ENCODE results near the gene LACTB.
A peak's percentile ranks its signal among the peaks of the same experiment; 100 is the strongest.
"Not testable (repeated sequence)": the region's sequence is repeated elsewhere in the genome, so short reads cannot be mapped to it uniquely, and the experiment has no call there.

The LACTB gene

DNA sequence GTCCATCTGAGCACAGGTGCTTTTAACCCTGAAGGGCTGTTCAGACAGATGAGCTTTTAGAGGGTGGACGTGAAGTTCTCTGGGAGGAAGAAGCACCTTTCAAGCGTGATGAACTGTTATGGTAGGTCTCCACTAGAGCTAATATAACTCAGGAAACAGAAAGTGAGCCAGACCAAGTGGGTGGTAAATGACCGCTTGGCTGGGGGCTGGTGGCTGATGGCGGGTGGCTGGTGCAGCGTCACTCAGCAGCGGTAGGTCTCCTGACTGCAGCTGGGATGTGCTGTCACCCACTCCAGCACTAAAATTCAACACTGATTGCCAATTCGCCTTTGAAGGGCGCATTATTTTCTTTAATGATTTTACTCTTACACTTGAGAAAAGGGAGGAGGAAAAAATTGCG, 31.2 kb upstream of the LACTB start:
- DNase-seq, result no peak

DNA sequence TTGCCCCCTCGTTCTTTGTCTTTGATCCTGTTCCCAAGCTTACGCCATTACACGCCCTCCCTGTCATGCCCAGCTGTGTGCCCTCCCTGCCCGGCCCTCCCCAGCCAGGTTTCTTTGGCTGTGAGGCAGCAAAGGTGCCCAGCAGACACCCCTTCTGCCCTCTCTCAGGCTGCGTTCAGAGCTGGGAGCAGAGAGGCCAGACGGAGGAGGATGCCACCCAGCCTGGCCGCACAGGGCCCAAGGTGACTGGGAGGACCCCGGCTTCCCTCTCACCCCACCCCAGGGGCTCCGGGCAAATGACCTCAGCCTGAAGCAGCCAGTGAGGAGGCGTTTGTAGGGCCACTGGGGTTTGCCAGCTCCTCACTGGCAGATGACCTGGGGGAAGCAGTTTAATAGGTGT, 30.8 kb upstream of the LACTB start:
- DNase-seq, result no peak

GRCh38 chr15:63091679-63092446, 29.8 kb upstream of the LACTB start:
- DNase-seq, result no peak

DNA sequence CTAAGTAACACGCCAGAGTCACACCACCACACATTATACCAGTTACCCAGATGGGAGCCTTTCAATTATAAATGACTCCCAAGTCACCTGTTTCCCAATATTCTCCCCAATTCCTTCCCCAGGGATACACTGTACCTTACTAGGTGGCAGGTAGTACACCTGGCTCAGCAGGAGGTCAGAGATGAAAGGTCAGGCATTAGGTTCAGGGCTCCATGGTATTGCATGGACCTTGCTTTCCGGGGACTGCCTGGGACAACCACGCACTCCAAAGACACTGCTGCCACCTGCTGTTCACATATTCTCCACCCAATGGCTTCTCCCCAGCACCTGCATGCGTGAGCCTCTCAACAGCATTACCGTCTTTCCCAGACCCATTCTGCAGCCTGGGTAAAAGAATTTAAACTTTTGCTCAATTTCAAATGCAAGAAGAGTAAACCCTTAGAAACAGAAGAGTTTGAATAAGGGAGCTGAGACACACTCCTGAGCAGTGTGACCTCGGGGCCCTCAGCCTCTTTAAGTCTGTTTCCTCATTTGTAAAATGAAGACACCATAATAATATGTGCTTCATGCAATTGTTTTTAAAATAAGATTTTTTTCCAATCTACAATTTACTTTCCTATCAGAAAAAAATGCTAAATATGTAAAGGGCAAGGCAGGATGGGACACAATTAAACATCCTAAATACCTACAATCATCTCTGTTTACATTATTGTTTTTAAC, 28.0 kb upstream of the LACTB start:
- peak; percentile 72 for DNase-seq

- DNase-seq, result peak; percentile 83
Observed at GRCh38 chr15:63094495-63094931, 27.1 kb upstream of the LACTB start.

GRCh38 chr15:63096178-63096577, 25.5 kb upstream of the LACTB start:
- no peak for DNase-seq

- not testable (repeated sequence) for DNase-seq
Observed at GRCh38 chr15:63098901-63099300, 22.8 kb upstream of the LACTB start.

DNA sequence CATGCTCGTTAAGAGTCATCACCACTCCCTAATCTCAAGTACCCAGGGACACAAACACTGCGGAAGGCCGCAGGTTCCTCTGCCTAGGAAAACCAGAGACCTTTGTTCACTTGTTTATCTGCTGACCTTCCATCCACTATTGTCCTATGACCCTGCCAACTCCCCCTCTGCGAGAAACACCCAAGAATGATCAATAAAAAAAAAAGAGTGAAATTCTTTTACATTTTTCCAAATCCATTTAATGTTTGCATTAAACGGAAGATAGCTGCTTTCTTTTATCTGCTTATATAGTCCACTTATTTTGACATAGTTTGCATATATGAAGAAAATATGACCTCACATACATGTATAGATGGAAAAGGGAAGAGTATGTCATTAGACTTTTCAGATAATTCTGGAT, 22.1 kb upstream of the LACTB start:
- DNase-seq, result not testable (repeated sequence)

DNA sequence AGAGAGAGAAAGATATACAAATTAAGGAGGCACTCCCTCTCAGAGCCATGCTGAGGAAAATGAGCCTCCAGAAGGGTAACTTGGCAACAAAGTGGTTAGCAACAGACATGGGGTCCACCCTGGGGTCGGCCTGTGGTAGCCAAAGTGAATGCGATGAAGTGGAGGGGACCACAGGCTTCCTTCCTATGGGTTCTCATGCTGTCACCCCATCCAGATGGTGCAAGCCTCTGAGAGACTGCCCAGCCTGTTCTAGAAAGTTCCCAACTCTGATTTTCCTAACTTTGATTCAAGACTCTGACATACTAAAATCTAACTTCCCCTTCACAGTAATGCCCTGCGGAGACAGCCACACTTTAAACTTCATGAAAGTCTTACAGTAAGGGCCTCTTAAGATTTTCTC, 18.2 kb upstream of the LACTB start:
- DNase-seq, result no peak

- peak; percentile 43 for DNase-seq
Observed at GRCh38 chr15:63104727-63105126, 16.9 kb upstream of the LACTB start.

- DNase-seq, result not testable (repeated sequence)
Observed at GRCh38 chr15:63105354-63105753, 16.3 kb upstream of the LACTB start.

DNA sequence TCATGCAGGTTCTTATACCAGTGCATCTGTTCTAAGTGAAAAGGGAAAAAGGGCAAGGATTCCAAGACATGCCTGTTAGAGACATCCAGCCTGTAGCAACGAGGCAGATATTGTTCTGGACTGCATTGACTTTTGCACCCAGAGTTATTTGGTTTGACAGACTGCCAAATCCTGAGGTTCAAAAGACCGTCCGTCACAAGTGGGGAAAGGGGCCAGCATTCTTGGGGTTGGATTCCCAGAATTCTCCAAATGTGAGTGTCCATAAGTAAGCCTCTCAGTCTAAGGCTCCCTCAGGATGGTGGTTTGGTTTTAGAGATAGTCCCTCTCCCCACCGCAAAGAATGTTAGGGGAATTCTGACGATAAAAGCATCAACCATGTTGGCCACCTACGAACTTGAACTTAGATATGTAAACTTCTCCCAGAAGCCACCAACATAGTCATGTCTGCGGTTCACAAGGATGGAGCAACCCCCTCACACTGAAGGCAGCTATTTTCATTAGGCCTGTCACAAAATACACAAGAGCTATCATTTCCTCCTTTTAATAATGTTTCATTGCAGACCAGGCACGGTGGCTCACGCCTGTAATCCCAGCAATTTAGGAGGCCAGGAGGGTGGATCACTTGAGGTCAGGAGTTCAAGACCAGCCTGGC, 13.6 kb upstream of the LACTB start:
- peak; percentile 100 for DNase-seq

- no peak for DNase-seq
Observed at GRCh38 chr15:63109498-63109897, 12.2 kb upstream of the LACTB start.

DNA sequence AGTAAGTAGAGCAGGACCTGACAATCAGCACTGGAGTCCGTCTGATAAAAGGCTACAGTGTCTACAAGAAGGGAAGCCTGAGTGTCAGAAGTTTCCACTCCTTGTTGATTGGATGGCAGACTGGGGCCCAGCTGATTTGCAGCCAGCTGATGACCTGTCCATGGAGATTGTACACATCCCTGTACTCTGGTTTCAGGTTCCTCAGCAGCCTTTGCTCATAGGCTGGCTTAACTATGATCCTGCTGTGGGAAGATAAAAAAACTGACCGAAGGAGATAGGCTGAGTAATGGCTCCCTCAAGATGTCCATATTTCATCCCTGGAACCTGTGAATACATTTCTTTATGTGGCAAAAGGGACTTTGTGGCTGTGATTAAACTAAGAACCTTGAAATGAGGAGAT, 11.7 kb upstream of the LACTB start:
- DNase-seq, result no peak

- DNase-seq, result no peak
Observed at GRCh38 chr15:63110428-63111026, 11.1 kb upstream of the LACTB start.

GRCh38 chr15:63111481-63111880, 10.2 kb upstream of the LACTB start:
- DNase-seq, result no peak

GRCh38 chr15:63112871-63113270, 8.8 kb upstream of the LACTB start:
- DNase-seq, result peak; percentile 69

DNA sequence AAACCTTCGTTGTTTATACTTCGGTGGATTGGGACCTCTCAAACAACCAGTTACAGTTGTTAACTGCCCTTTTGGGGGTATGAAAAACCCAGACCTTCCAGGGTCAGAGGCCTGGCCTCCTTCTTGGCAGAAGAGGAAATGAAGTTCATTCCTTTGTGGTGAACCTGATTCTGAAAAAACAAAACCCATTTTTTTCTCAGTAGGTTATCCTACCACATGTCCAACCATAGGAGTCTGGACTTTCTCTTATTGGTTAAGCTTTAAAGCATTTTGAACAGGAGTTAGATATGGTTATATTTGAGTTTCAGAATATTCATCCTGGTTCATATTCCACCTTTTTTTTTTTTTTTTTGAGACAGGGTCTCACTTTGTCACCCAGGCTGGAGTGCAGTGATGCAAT, 7.2 kb upstream of the LACTB start:
- peak; percentile 62 for DNase-seq

DNA sequence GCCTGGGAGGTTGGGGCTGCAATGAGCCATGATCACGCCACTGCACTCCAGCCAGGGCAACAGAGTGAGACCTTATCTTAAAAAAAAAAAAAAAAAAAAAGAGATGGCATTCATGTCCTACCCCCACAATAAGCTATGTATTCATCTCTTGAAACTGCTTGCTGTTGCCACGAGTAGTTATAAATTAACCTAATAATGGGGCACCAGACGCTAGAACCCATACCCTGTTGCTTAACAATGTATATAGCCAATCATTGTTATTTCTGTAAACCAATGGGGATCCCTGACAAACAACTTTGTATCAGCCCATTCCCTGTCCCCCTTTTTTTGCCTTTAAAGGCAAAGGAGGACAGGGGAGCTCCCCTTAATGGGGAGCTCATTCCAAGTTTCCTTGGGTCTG, 2.8 kb upstream of the LACTB start:
- DNase-seq, result no peak

GRCh38 chr15:63122002-63122875, 578 bp downstream of the LACTB start:
- DNase-seq, result peak; percentile 74

- no peak for DNase-seq
Observed at GRCh38 chr15:63124506-63124905, 2.8 kb downstream of the LACTB start.

DNA sequence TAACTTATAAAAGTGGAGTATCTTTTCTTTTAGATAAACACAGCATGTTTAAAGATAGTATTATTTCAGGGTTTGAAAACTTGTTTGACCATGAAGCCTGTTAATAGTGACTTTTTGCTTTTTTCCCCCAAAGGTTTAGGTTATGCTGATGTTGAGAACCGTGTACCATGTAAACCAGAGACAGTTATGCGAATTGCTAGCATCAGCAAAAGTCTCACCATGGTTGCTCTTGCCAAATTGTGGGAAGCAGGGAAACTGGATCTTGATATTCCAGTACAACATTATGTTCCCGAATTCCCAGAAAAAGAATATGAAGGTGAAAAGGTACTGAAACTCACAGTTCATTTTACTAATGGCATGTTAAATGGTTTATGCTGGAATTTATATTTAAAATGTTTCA, 5.1 kb downstream of the LACTB start:
- DNase-seq, result no peak

All from fibroblast of skin of back (primary cell).